Vagina (tissue), 2 donors: Measurements from ENCODE around the gene DTL.

Experiments
- POLR2AphosphoS5 ChIP-seq, 2 donors: sonication (generic); formaldehyde crosslinking; IDR thresholded peaks; one replicate each; pipeline ENCODE4 v1.9.0; 2017; ENCODE audit warnings: antibody characterized with exemption in 2 of 2, mild to moderate bottlenecking in 2 of 2, low read depth in 1 of 2; ENCODE audit not compliant: insufficient read depth in 1 of 2
- TF ChIP-seq, protein P1 (sequence below), 3 experiments: fragments of 450-650 bp in 2 of 3; fragments of 200-600 bp in 1 of 3; sonication (generic) in 1 of 3; IDR thresholded peaks; one replicate each; pipeline ENCODE4 v1.5.1; 2017 to 2019; ENCODE audit warnings: antibody characterized with exemption in 3 of 3, mild to moderate bottlenecking in 2 of 3, moderate library complexity in 2 of 3

DNA sequence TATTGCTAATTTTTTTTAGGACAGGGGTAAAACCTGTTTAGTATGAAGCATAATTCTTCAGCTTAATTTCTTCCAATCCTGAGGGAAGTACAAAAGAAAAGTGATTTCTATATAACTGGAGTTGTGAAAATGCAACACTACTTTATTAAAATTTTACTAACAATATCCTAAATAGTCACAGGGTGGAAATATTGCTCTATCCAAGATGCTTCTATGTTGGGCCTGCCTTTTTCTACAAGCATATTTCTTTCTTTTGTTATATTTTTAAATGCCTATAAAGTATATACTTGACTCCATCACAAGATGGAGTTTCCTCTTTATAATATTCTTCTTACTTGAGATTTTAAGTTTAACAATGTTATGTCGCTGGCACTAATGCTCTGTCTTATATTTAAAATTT, 37.9 kb downstream of the DTL start:
- TF ChIP-seq POLR2AphosphoS5 (IDR thresholded peaks at IDR 0.05; ENCODE audit: insufficient read depth in 1 of 2, low read depth in 1 of 2): no peak
- TF ChIP-seq, protein P1, sequence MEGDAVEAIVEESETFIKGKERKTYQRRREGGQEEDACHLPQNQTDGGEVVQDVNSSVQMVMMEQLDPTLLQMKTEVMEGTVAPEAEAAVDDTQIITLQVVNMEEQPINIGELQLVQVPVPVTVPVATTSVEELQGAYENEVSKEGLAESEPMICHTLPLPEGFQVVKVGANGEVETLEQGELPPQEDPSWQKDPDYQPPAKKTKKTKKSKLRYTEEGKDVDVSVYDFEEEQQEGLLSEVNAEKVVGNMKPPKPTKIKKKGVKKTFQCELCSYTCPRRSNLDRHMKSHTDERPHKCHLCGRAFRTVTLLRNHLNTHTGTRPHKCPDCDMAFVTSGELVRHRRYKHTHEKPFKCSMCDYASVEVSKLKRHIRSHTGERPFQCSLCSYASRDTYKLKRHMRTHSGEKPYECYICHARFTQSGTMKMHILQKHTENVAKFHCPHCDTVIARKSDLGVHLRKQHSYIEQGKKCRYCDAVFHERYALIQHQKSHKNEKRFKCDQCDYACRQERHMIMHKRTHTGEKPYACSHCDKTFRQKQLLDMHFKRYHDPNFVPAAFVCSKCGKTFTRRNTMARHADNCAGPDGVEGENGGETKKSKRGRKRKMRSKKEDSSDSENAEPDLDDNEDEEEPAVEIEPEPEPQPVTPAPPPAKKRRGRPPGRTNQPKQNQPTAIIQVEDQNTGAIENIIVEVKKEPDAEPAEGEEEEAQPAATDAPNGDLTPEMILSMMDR (IDR thresholded peaks at IDR 0.05): no peak
